Measurements from ENCODE around the gene YY1. TPM values are rescaled to one million over a fixed set of nuclear protein-coding genes. Genes with fewer than 3 reads are reported as not detected.

Gene YY1
- polyA plus RNA-seq, 2 of the 4 experiments (the other 2 are of a cell fraction), result 58.4 to 65.8 TPM

DNA sequence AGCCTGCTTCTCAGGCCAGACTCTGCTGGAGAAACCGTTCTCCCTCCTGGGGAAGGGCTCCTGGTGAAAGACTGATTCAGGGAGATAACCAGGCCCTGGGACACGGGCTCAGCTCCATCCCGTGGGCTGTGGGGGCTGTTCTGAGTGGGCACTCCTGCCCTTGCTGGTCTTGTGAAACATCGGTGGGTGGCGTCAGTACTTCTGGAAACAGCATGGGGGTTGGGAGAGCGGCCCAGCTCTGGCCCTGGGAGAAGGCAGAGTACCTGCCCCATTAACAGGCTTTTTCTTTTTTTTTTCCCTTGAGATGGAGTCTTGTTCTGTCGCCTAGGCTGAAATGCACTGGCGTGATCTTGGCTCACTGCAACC lies 85.0 kb downstream of the YY1 start (continued):
- TF ChIP-seq, protein P1, sequence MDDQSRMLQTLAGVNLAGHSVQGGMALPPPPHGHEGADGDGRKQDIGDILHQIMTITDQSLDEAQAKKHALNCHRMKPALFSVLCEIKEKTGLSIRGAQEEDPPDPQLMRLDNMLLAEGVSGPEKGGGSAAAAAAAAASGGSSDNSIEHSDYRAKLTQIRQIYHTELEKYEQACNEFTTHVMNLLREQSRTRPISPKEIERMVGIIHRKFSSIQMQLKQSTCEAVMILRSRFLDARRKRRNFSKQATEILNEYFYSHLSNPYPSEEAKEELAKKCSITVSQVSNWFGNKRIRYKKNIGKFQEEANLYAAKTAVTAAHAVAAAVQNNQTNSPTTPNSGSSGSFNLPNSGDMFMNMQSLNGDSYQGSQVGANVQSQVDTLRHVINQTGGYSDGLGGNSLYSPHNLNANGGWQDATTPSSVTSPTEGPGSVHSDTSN (IDR thresholded peaks at IDR 0.05), result no peak

DNA sequence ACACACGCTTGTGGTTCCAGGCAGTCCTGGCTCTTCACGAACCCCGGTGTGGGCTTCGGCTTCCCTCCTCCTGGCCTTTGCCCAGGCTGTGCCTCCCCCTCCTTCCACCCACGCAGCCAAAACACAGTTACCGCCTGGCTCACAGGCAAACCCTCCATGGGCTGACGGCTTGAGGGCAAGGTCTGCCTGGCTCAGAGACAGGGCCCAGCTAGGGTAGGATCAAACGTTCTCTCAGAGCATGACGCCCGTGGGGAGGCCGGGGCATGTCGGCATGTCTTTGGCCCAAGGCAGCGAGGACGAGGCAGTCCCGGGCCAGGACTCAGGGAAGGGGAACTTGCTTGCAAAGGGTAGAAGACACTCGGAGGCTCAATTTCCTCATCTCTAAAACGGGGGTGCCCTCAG lies 86.3 kb downstream of the YY1 start:
- Histone ChIP-seq H3K4me1 (no peaks in the 10 kb centered on the region), H3K4me2 (no peak overlapping the region), H3K9me3 (no peaks in the 10 kb centered on the region), H3K27ac (no peak overlapping the region), H3K4me3 (no peak overlapping the region)
- DNase-seq (ENCODE audit: low read depth in 1 of 2, low spot score in 1 of 2) (no peak), FAIRE-seq (no peak), ATAC-seq (no peak)
- CTCF ChIA-PET, result no interaction called here
- TF ChIP-seq ZC3H11A (IDR thresholded peaks at IDR 0.05) (no peak), RARB (CRISPR knock-in tag; IDR thresholded peaks at IDR 0.05) (no peak)
- POLR2A ChIA-PET, result no interaction called here
- 72% methylated on average over 16 of the region's 17 CpGs for WGBS (ENCODE audit: missing lambda C conversion rate)

DNA sequence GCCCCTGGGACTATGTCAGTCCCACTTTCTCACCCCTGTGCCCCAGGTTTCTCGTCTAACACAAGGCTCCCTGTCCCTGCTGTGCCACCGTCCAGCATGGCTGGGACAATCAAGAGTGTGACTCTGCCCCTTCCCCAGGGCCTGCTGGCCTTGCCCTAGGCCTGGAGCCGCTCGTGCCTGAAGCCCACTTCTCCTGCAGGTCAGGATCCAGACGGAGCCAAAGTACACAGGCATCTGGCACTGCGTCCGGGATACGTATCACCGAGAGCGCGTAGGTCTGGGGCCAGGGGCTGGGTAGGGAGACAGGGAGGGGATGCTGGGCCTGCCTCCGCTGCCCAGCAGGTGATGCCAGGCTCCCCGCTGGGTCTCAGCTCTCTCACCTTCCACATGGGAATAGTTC lies 87.0 kb downstream of the YY1 start:
- FAIRE-seq (no peak), DNase-seq (ENCODE audit: low read depth in 1 of 2, low spot score in 1 of 2) (no peak), ATAC-seq (no peak)
- Histone ChIP-seq H3K9me3 (no peaks in the 10 kb centered on the region), H3K4me2 (no peak overlapping the region), H3K4me3 (no peak overlapping the region), H3K4me1 (no peaks in the 10 kb centered on the region), H3K27ac (no peak overlapping the region)
- POLR2A ChIA-PET, result no interaction called here
- WGBS (ENCODE audit: missing lambda C conversion rate), result 49% methylated on average over 4 of the region's 13 CpGs
- CTCF ChIA-PET, result no interaction called here
- TF ChIP-seq CBX8 (IDR thresholded peaks at IDR 0.05), result no peak
- TF ChIP-seq SREBF2 (IDR thresholded peaks at IDR 0.05), result no peak
- TF ChIP-seq PHF8 (IDR thresholded peaks at IDR 0.05; ENCODE audit: borderline replicate concordance, low read depth), result no peak
- no peak for TF ChIP-seq SMC3 (IDR thresholded peaks at IDR 0.05)
- no peak for TF ChIP-seq POLR2AphosphoS2 (conservative IDR thresholded peaks at IDR 0.05; ENCODE audit: low read length)
- no peak for TF ChIP-seq NFE2L2 (conservative IDR thresholded peaks at IDR 0.05; ENCODE audit: low read length)
- TF ChIP-seq ESRRA (IDR thresholded peaks at IDR 0.05; ENCODE audit: borderline replicate concordance, low read length), result no peak
- no peak for TF ChIP-seq MAFK (IDR thresholded peaks at IDR 0.05; ENCODE audit: partially characterized antibody)
- TF ChIP-seq POLR2A (IDR thresholded peaks at IDR 0.05; ENCODE audit: low read length), result no peak
- TF ChIP-seq NPAS2 (CRISPR knock-in tag; IDR thresholded peaks at IDR 0.05; ENCODE audit: borderline replicate concordance), result no peak
- TF ChIP-seq, protein P2, sequence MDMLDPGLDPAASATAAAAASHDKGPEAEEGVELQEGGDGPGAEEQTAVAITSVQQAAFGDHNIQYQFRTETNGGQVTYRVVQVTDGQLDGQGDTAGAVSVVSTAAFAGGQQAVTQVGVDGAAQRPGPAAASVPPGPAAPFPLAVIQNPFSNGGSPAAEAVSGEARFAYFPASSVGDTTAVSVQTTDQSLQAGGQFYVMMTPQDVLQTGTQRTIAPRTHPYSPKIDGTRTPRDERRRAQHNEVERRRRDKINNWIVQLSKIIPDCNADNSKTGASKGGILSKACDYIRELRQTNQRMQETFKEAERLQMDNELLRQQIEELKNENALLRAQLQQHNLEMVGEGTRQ (IDR thresholded peaks at IDR 0.05), result no peak
- TF ChIP-seq GATA3 (IDR thresholded peaks at IDR 0.05; ENCODE audit: borderline replicate concordance), result no peak
- TF ChIP-seq RNF2 (IDR thresholded peaks at IDR 0.05; ENCODE audit: borderline replicate concordance, low read depth), result no peak

DNA sequence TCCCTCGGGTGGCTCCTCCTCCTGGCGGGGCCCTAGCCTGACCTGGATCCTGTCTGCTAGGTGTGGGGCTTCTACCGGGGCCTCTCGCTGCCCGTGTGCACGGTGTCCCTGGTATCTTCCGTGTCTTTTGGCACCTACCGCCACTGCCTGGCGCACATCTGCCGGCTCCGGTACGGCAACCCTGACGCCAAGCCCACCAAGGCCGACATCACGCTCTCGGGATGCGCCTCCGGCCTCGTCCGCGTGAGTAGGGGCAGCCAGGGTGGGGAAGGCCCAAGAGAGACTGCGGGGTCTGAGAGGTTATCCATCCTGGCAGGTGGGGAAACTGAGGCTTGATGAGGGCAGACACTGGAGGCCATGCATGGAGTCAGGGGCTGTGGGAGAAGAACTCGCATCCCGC lies 88.2 kb downstream of the YY1 start:
- POLR2A ChIA-PET, result no interaction called here
- DNase-seq (ENCODE audit: low read depth in 1 of 2, low spot score in 1 of 2) (no peak), ATAC-seq (no peak), FAIRE-seq (no peak)
- Histone ChIP-seq H3K4me1 (no peaks in the 10 kb centered on the region), H3K9me3 (no peaks in the 10 kb centered on the region), H3K4me2 (no peak overlapping the region), H3K27ac (no peak overlapping the region), H3K4me3 (no peak overlapping the region)
- CTCF ChIA-PET, result interaction anchor here (1.6 kb wide), 1 partner anchor 13 kb away, joined by 5 read pairs; no protein-coding TSS in a partner anchor
- TF ChIP-seq CBX8 (IDR thresholded peaks at IDR 0.05) (no peak), CHD2 (IDR thresholded peaks at IDR 0.05; ENCODE audit: low read length, partially characterized antibody) (no peak), RAD21 (conservative IDR thresholded peaks at IDR 0.05 in 1 of 2, IDR thresholded peaks at IDR 0.05 in 1 of 2) (no peak), EP300 (IDR thresholded peaks at IDR 0.05) (no peak), TFCP2L1 (CRISPR knock-in tag; IDR thresholded peaks at IDR 0.05) (no peak), GATA3 (IDR thresholded peaks at IDR 0.05; ENCODE audit: borderline replicate concordance) (no peak), RNF2 (IDR thresholded peaks at IDR 0.05; ENCODE audit: borderline replicate concordance, low read depth) (no peak), KDM1A (IDR thresholded peaks at IDR 0.05; ENCODE audit: low read depth) (no peak), ESRRA (IDR thresholded peaks at IDR 0.05; ENCODE audit: borderline replicate concordance, low read length) (no peak), PHF8 (IDR thresholded peaks at IDR 0.05; ENCODE audit: borderline replicate concordance, low read depth) (no peak), TP53 (CRISPR knock-in tag; IDR thresholded peaks at IDR 0.05) (no peak)
- WGBS (ENCODE audit: missing lambda C conversion rate), result 83% methylated on average over 24 of the region's 24 CpGs

Data from A549 (cell line).